Activated T-helper 1 cell treated with anti-CD3 and anti-CD28 coated beads, Interleukin-12 subunit alpha, Interleukin-12 subunit beta, Interleukin-2, Interleukin-4 antibody, amounts not matched to agents 30 ng/mL and 10 ng/mL and 1 ng/mL, durations not matched to agents 14 hours and 24 hours and 36 hours (primary cell): ENCODE results near the gene PPP1R27. TPM values are rescaled to one million over a fixed set of nuclear protein-coding genes. Genes with fewer than 3 reads are reported as not detected.
"Not testable (repeated sequence)": the region's sequence is repeated elsewhere in the genome, so short reads cannot be mapped to it uniquely, and the experiment has no call there.

Experiments
- DNase-seq: peaks from one replicate; pipeline ENCODE4 v3.0.0; 2021; ENCODE audit warnings: low spot score
- H3K27ac Mint-ChIP-seq: one replicate; pipeline ENCODE4 v1.8.0; 2021; ENCODE audit warnings: mild to moderate bottlenecking, mixed read lengths
- H3K27me3 Mint-ChIP-seq: one replicate; pipeline ENCODE4 v1.8.0; 2022; ENCODE audit warnings: mild to moderate bottlenecking, moderate library complexity, mixed read lengths; ENCODE audit not compliant: insufficient read depth
- H3K36me3 Mint-ChIP-seq: one replicate; pipeline ENCODE4 v1.8.0; 2021; ENCODE audit warnings: low read depth, mixed read lengths
- H3K4me1 Mint-ChIP-seq: one replicate; pipeline ENCODE4 v1.8.0; 2021; ENCODE audit warnings: low read depth, mixed read lengths
- H3K4me3 Mint-ChIP-seq: one replicate; pipeline ENCODE4 v1.8.0; 2021; ENCODE audit warnings: mild to moderate bottlenecking, moderate library complexity, mixed read lengths
- H3K9me3 Mint-ChIP-seq: one replicate; pipeline ENCODE4 v1.8.0; 2021; ENCODE audit warnings: mixed read lengths
- intact Hi-C: fragments of 100-400 bp; cut with micrococcal nuclease; formaldehyde crosslinking; loops from one replicate; pipeline ENCODE4 v1.15.1; 2024
- total RNA-seq: library from RNA; stranded (reverse); gene quantifications from 2 replicates; pipeline ENCODE4 v1.2.3, GENCODE V29; 2022

Gene PPP1R27
- total RNA-seq, 1 donor from 2014 or later = not detected

DNA sequence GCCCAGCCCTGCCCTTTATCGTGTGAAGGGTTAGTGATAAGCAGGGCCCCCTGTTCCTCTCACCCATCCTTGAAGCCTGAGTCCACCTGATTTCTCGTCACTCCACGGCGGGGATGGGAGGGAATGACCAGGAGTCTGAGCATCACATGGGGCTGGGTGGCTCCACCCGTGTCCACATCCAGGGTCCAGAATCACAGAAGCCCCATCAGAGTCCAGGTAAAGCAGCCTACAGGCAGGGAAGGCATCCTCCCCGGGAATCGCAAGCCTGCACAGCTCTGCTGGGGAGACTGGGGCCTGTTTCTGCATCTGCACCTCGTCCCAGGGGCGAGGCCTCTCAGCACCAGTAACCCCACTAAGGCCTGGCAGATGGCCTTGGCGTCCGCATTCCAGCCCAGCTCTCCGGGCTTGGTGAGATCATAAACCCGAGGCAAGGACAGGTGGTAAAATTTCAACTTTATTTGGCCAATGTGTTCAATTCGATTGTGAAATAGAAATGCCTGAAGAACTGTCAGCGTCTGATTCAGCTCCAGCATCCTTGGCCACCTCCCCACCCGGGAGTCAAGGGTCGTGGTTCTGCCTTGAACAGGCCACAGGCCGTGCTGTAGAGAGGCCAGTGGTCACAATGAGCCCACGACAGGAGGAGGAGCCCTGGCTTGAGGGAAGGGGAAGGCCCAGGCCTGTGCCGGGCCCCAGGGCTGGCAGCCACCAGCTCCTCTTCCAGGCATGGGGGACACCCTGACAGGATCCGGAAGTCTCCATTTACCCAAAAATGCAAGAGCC is 8.1 kb upstream of the PPP1R27 start:
- no peak for DNase-seq
- no peak overlapping the region for H3K27ac Mint-ChIP-seq
- H3K4me1 Mint-ChIP-seq = no peaks in the 10 kb centered on the region
- no peak overlapping the region for H3K4me3 Mint-ChIP-seq
- H3K36me3 Mint-ChIP-seq = peaks cover 20% of the 10 kb centered on the region
- intact Hi-C loops = no loop called here
- H3K9me3 Mint-ChIP-seq = no peaks in the 10 kb centered on the region
- H3K27me3 Mint-ChIP-seq = no peaks in the 10 kb centered on the region

DNA sequence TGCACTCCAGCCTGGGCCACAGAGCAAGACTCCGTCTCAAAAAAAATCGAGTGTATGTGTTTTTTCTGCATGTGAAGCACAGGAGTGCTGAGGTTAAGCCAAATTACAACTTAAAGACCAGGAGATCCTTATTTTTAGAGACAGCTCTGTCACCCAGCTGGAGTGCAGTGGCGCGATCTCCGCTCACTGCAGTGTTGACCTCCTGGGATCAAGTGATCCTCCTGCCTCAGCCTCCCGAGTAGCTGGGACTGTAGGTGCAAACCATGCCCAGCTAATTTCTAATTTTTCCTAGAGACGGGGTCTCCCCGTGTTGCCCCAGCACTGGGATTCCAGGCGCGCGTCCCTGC is 7.5 kb upstream of the PPP1R27 start:
- Mint-ChIP-seq H3K27me3 (no peaks in the 10 kb centered on the region), H3K27ac (no peak overlapping the region), H3K9me3 (no peaks in the 10 kb centered on the region), H3K4me1 (no peaks in the 10 kb centered on the region), H3K36me3 (peaks cover 19% of the 10 kb centered on the region), H3K4me3 (no peak overlapping the region)
- no peak for DNase-seq
- intact Hi-C loops = no loop called here

DNA sequence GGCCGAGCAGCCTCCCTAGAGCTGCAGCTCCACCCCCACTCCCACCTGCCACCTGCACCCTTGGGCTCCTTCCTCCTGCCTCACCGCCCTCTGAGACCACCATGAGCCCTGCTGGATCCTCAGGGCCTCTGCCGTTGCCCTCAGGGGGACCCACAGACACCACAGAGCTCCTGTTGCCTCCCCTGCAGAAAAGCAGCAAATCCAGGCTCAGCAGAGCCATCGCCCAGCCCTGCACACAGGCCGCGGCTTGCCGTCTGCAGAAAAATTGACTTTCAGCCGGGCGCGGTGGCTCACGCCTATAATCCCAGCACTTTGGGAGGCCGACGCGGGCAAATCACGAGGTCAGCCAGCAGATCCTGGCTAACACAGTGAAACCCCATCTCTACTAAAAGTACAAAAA is 7.0 kb upstream of the PPP1R27 start:
- Mint-ChIP-seq H3K9me3 (no peaks in the 10 kb centered on the region), H3K4me1 (no peaks in the 10 kb centered on the region), H3K27ac (no peak overlapping the region), H3K27me3 (no peaks in the 10 kb centered on the region), H3K36me3 (peaks cover 17% of the 10 kb centered on the region), H3K4me3 (no peak overlapping the region)
- no peak for DNase-seq
- intact Hi-C loops = no loop called here

DNA sequence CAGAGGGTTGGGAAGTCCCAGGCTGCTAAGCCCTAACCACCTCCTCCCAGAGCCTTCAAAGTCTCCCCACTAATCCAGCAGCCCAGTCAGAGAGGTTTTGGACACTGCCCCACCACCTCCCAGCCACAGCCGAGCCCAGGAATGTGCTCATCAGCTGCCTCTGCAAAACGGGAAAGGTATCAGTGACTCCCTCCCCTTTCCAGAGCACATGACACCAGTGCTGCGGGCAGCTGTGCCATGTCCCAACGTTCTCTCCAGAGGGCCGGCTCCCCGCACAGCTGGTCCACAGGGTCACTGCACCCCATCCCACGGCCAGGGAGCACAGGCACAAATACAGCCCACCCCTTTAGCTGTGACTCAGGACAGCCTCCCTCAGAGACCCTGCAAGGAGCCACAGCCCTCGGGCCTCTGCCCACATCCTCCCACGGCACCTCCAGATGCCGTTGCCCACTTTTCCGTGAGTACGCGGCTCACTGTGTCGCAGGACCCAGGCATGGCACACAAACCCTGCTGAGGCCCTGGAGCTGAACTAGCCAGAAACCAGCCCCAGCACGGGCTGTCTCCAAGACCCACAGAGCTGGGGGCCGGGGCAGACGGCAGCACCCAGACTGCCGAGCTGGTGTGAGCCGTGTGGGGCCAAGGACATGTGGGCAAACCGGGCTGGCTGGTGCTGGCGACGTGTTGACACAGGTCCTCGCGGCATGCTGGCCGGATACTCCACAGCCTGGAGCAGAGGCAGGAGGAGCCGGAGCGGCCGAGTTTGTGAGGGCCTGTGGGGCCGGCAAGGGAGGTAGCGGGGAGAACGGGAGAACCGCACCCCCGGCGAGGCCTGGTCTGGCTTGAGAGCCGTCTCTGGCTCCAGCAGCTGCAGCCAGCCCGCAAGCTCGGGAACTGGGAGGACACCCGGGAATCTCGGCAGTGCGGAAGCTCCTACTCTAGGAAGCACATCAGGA is 6.3 kb upstream of the PPP1R27 start:
- Mint-ChIP-seq H3K36me3 (peaks cover 14% of the 10 kb centered on the region), H3K27me3 (no peaks in the 10 kb centered on the region), H3K27ac (no peak overlapping the region), H3K4me3 (no peak overlapping the region), H3K4me1 (no peaks in the 10 kb centered on the region), H3K9me3 (no peaks in the 10 kb centered on the region)
- no peak for DNase-seq
- intact Hi-C loops = no loop called here

DNA sequence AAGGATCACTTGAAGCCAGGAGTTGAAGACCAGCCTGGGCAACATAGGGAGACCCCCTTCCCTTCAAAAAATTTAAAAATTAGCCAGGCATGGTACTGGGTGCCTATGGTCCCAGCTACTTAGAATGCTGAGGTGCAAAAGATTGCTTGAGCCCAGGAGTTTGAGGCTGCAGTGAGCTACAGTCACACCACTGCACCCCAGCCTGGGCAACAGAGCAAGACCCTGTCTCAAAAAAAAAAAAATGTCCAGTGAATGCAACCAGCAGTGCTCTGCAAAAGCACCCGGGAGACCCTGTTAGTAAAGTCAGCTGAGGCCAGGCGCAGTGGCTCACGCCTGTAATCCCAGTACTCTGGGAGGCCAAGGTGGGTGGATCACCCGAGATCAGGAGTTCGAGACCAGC is 5.2 kb upstream of the PPP1R27 start:
- DNase-seq, H3K27me3 Mint-ChIP-seq, H3K4me3 Mint-ChIP-seq, H3K9me3 Mint-ChIP-seq, H3K4me1 Mint-ChIP-seq, H3K27ac Mint-ChIP-seq, intact Hi-C loops: not testable (repeated sequence)
- H3K36me3 Mint-ChIP-seq = peaks cover 13% of the 10 kb centered on the region

DNA sequence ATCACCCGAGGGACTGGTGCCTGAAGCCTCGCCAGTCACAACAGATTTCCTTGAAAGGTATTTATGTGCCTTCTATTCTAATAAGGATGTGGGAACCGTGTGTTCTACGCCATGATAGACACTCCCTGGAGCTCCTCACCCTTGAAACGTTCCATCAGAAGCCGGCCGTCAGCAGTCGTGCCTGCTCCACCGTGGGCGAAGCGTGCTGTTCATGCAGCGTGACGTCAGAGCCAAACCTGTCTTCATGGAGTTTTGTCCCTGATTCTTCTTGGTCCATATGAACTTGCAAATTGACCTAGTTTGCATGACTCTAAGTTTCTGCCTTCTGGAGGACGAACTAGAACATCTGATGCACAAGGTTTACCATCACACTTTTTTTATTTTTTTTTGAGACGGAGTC is 4.5 kb upstream of the PPP1R27 start:
- no peaks in the 10 kb centered on the region for H3K9me3 Mint-ChIP-seq
- intact Hi-C loops = no loop called here
- DNase-seq = no peak
- H3K4me3 Mint-ChIP-seq = no peak overlapping the region
- H3K27ac Mint-ChIP-seq = no peak overlapping the region
- no peaks in the 10 kb centered on the region for H3K27me3 Mint-ChIP-seq
- H3K4me1 Mint-ChIP-seq = no peaks in the 10 kb centered on the region
- peaks cover 7% of the 10 kb centered on the region for H3K36me3 Mint-ChIP-seq

DNA sequence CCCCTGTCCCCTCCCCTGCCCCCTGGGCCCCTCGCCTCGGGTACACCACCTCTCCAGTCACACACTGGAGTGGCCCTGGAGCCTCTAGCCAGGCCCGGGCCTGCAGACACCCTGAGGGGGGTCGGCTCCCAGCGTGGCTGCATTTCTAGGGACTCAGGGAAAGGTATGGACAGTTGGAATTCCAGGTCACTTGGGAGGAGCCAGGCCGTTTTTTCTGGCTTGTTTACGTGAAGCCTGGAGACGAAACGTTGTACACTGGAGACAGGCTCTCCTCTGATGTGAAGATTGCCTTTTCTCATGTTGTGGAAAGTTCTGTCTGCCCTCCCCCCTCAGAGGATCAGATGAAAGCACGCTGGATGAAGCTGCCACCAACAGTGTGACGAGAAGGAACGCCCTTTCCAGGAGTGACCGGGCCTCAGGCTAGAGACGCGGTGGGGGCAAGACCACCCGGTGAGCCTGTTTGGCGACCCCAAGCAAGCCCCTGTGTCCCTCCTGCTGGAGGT is 4.0 kb upstream of the PPP1R27 start:
- Mint-ChIP-seq H3K36me3 (peaks cover 5% of the 10 kb centered on the region), H3K4me3 (no peak overlapping the region), H3K27me3 (no peaks in the 10 kb centered on the region), H3K4me1 (no peaks in the 10 kb centered on the region), H3K9me3 (no peaks in the 10 kb centered on the region), H3K27ac (no peak overlapping the region)
- intact Hi-C loops = no loop called here
- no peak for DNase-seq

DNA sequence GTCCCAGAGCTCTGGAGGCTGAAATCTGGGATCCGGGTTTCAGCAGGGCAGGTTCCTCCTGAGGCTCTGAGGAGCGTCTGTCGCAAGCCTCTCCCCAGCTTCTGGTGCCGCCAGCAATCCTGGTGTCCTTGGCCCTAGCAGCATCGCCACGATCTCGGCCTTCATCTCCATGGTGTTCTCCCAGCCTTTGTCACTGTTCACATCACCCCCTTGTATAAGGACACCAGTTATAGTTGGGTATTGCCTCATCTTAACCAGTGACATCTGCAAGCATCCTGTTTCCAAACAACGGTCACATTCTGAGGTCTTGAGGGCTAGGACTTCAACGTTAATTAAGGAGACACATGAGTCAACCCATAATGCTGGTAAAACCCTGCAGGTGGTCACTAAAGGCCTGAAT is 2.8 kb upstream of the PPP1R27 start:
- H3K27ac Mint-ChIP-seq = no peak overlapping the region
- H3K4me3 Mint-ChIP-seq = no peak overlapping the region
- H3K4me1 Mint-ChIP-seq = peaks cover under 1% of the 10 kb centered on the region
- no peaks in the 10 kb centered on the region for H3K9me3 Mint-ChIP-seq
- intact Hi-C loops = no loop called here
- no peak for DNase-seq
- peaks cover 2% of the 10 kb centered on the region for H3K36me3 Mint-ChIP-seq
- no peaks in the 10 kb centered on the region for H3K27me3 Mint-ChIP-seq

DNA sequence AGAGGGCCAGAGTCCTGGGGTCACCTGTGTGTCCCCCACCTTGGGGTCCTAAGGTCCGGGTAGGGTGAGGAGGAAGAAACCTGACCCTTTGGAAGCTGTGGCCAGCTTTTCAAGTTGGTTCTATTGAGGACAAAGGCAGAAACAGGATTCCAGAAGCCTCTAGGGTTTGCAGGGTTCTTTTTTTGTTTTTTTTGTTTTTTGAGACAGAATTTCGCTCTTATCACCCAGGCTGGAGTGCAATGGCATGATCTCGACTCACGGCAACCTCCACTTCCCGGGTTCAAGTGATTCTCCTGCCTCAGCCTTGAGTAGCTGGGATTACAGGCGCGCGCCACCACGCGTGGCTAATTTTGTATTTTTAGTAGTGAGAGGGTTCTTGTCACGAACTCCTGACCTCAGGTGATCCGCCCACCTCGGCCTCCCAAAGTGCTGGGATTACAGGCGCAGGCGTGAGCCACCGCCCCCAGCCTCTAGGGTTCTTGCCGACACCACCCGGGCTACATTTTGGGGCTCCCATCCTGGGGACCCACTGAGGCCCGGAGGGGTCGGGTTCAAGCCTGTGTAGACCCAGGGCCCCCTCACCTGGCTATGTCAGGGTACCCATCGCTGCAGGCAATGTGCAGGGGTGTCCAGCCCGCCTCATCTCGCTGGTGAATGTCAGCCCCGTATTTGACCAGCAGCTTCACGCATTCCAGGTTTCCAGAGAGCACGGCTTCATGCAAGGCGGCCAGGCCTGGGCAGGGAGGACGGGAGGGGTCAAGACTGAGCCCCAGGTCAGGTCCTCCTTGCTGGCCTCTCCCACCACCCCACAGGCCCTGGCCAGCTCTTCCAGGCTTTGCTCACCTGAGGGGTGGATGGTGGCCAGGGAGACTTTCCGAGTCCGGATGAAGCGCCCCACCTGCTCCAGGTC is 674 bp downstream of the PPP1R27 start:
- H3K4me1 Mint-ChIP-seq = peaks cover 16% of the 10 kb centered on the region
- H3K4me3 Mint-ChIP-seq = peak overlapping the region; percentile 85
- no peak for DNase-seq
- H3K36me3 Mint-ChIP-seq = peaks cover 4% of the 10 kb centered on the region
- no peaks in the 10 kb centered on the region for H3K27me3 Mint-ChIP-seq
- intact Hi-C loops = loop anchor here (1.0 to 5.0 kb wide), 2 partner anchors 38 to 264 kb away; partner anchors contain the start of genes ARHGDIA and FASN
- peak overlapping the region; percentile 77 for H3K27ac Mint-ChIP-seq
- no peaks in the 10 kb centered on the region for H3K9me3 Mint-ChIP-seq

DNA sequence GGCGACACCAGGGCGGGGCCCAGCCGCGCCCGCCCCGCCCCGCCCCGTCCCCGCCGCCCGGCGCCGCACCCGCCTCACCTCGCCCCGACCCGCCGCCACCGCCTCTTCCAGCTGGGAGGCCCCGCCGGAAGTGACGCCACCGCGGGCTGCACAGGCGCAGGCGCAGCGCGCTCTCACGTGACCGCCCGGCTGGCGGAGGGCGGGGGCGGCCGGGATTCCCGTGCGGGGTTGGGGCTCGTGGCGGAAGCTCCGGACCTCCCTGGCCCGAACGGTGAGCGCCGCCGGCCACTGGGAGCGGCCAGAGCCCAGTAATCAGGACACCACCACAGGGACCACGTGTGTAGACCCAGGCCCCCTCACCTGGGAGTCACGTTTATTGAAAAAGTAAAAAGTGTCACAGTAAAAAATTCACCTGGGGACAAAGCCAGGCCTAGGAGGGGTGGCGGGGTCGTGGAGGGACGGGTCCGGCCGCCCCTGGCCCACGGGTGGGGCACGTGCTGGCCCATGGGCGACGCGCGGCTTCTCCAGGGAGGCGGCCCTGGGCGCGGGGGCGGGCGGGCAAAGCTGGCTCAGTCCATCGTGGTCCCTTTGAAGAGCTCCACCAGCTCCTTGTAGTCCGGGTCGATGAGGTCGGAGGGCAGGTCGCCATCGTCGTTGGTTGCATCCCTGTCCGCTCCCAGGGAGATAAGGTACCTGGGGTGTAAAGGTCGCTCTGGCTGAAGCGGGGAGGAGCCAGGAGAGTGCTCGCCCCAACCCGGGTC is 1.5 kb downstream of the PPP1R27 start, which contains the start of gene MCRIP1:
TSS of gene MCRIP1 (minus strand) at position 132 of the 761 bp plus-strand sequence. CDS start 8,785 bp downstream, outside the sequence.
- Mint-ChIP-seq H3K4me1 (peaks cover 16% of the 10 kb centered on the region), H3K36me3 (peaks cover 4% of the 10 kb centered on the region), H3K9me3 (no peaks in the 10 kb centered on the region), H3K27me3 (no peaks in the 10 kb centered on the region), H3K27ac (peak within 1 kb of the TSS; percentile 92), H3K4me3 (peak within 1 kb of the TSS; percentile 93)
- intact Hi-C loops = loop anchor here (1.0 to 5.0 kb wide), 2 partner anchors 39 to 265 kb away; partner anchors contain the start of genes ARHGDIA and FASN
- peak; percentile 95 for DNase-seq

DNA sequence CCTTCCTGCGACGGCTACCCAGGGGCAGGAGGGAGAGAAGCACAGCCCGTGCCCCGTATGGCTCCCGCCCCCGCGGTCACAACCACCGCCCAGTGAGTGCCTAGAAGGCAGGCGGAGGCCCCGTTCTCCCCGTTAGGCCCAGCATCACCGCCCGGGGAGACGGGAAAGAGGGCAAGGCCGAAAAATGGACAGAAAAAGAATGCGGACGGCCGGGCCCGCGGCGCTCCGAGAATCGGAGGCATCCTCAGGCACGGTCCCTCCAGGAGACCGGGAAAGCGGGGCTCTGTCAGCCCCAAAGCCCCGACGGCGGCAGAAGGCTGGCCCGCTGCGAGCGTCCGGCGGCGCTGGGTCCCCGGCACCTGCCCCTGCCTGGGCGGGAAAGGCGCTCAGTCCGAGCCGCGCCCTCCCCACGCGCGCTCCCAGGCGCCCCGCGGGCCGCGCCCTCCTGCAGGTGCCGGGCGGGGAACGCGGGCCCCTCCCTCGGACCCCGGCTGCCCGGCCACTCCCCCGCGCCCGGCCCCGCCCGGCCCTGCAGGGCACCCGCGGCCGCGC is 2.2 kb downstream of the PPP1R27 start:
- H3K9me3 Mint-ChIP-seq = no peaks in the 10 kb centered on the region
- peaks cover 16% of the 10 kb centered on the region for H3K4me1 Mint-ChIP-seq
- peaks cover 4% of the 10 kb centered on the region for H3K36me3 Mint-ChIP-seq
- peak overlapping the region; percentile 93 for H3K4me3 Mint-ChIP-seq
- intact Hi-C loops = loop anchor here (1.0 to 5.0 kb wide), 7 partner anchors 28 to 266 kb away; partner anchors contain the start of genes ALYREF, ANAPC11, ARHGDIA and FASN
- H3K27me3 Mint-ChIP-seq = no peaks in the 10 kb centered on the region
- DNase-seq = no peak
- peak overlapping the region; percentile 92 for H3K27ac Mint-ChIP-seq
